Astrocyte (in vitro differentiated cells and primary cell): ENCODE results near the gene POU6F2.

Experiments
- CTCF ChIP-seq: IDR thresholded peaks from 2 replicates; pipeline ENCODE4 v1.5.1; 2011; ENCODE audit warnings: low read depth, mild to moderate bottlenecking, inconsistent platforms, low read length, moderate library complexity; ENCODE audit not compliant: insufficient read depth
- EZH2 ChIP-seq: IDR thresholded peaks from 2 replicates; pipeline ENCODE4 v1.6.1; 2012; ENCODE audit warnings: mild to moderate bottlenecking, low read length, inconsistent platforms; ENCODE audit not compliant: insufficient read depth

DNA sequence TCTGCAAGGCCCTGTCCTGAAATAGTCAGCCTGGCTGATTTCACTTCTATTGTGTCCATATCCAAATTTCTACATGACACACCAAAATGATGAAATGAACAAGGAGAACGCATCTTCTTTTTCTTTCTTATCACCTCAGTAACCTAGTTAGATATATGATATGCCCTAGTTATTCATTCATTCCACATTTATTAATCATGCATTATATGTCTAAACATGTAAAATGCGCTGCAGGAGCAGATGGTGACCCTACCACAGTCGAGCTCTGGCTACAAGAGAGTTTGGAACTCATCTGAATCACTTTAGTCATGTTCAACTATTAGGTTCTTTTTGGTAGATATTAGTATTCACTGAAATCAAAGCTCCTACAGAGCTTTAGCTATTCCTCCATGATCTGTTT, 36.9 kb upstream of the POU6F2 start:
- TF ChIP-seq CTCF, result no peak
- no peak for TF ChIP-seq EZH2
